ENCODE results near the gene HEMGN.

Gene HEMGN

DNA sequence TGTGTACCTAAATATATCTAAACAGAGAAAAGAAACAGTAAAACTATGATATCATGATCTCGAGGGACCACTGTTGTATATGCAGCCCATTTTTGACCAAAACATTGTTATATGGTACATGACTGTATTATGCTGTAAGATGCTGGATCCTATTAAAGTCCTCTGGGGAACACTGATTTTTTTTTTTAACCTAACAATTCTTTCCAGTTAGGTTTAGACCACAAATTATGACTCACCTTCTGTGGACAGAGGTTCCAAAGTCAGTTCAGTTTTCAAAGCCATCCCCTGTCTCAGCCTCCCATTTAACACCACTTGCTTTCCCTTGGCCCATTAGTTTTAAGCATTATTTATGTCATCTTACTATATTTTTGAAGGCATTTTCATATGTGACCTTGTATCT is 42.8 kb downstream of the HEMGN start:
- no peak for DNase-seq

- no peak for DNase-seq
Observed at GRCh38 chr9:97892421-97892820, 45.6 kb downstream of the HEMGN start.

GRCh38 chr9:97891736-97892135 is 46.2 kb downstream of the HEMGN start:
- no peak for DNase-seq

DNA sequence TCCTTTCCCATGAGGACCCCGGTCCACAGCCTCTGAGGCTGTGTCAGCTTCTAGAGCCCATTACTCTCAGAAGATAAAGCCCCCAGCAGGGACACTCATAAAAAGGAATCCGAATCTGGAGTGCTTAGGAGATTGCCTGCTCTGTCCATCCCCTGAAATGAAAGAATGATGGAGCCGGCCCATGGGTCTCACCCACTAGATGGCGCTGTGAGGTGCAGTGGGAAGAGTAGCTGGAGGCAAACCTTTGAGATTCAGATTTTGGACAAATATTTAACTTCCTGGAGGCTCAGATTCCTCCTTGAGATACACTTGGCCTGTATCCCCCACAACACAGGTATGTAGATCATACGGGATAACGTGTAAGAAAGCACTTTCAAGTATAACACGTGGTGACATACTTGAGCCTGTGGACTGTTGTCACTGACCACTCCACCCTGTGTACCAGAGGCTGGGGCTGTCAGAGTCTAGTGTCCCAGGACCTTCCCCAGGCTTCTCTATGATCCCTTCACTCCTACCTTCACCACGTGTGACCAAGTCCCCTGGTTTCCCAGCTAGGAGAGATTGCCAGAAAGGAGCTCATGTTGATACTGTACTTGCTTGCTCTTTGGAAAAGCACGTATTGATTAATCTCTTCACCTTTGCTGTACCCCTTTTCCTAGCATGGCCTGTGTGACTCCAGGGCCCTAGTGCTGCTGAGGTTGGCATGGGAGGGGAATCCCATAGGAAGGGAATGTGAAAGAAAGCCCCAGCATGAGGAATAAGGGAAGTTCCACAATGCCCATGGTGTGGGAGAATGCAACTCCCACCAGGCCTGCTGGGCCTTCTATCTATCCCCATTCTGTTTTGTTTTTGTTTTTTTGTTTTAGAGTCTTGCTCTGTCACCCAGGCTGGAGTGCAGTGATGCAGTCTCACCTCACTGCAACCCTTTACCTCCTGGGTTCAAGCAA is 47.8 kb downstream of the HEMGN start:
- peak in 1 of 2 experiments; percentile 0 for DNase-seq

DNA sequence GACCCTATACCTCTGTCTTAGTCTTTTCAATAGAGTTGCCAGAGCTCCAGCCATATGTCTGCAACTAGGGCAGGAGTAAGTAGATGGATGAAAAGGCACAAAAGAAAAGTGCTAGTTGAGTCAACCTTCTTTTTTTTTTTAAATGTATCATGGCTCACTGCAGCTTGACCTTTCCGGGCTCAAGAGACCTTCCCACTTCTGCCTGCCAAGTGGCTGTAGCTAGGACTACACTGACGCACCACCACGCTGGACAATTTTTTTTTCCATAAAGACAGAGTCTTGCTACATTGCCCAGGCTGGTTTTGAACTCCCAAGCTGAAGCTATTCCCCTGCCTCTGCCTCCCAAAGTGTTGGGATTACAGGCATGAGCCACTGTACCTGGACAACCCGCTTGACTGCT is 57.6 kb downstream of the HEMGN start:
- DNase-seq = no peak

All from NCI-H446 (cell line).